Fibroblast of pulmonary artery (primary cell): Measurements from ENCODE around the gene CNTRL.

ENCODE experiments used
- DNase-seq: peaks from one replicate; pipeline ENCODE4 v3.0.0-alpha.2; 2010; ENCODE audit warnings: low read depth
- H3K4me3 ChIP-seq: replicated peaks from 2 replicates; pipeline ENCODE4 v1.5.1; 2011; ENCODE audit warnings: low read depth, mild to moderate bottlenecking, control low read depth, low read length, moderate library complexity
- TF ChIP-seq, protein P1 (sequence below): IDR thresholded peaks from 2 replicates; pipeline ENCODE4 v1.5.1; 2011; ENCODE audit warnings: mild to moderate bottlenecking, control low read depth, low read length, inconsistent platforms; ENCODE audit errors: missing control alignments

CNTRL gene

DNA sequence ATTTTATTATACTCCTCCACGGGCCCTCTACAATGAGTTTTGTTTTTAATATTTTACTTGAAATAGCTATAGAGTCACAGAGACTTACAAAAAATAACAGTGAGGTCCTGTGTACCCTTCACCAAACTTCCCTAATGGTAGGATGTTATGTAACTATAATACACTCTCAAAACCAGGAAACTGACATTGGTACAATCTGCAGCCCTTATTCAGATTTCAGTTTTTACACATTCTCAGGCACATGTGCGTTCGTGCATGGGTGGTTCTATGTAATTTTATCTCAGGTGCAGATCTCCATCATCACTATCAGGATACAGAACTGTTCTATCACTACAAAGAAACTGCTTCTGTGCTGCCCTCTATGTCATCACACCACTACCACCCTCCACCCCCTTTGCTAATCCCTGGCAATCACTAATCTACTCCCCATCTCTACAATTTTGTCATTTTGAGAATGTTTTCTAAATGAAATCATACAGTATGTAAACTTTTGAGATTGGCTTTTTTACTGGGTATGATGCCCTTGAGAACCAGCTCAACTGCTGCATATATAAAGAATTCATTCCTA, 110.5 kb downstream of the CNTRL start:
- DNase-seq, result no peak
- H3K4me3 ChIP-seq, result no peak overlapping the region
- TF ChIP-seq, protein P1, sequence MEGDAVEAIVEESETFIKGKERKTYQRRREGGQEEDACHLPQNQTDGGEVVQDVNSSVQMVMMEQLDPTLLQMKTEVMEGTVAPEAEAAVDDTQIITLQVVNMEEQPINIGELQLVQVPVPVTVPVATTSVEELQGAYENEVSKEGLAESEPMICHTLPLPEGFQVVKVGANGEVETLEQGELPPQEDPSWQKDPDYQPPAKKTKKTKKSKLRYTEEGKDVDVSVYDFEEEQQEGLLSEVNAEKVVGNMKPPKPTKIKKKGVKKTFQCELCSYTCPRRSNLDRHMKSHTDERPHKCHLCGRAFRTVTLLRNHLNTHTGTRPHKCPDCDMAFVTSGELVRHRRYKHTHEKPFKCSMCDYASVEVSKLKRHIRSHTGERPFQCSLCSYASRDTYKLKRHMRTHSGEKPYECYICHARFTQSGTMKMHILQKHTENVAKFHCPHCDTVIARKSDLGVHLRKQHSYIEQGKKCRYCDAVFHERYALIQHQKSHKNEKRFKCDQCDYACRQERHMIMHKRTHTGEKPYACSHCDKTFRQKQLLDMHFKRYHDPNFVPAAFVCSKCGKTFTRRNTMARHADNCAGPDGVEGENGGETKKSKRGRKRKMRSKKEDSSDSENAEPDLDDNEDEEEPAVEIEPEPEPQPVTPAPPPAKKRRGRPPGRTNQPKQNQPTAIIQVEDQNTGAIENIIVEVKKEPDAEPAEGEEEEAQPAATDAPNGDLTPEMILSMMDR, result no peak

DNA sequence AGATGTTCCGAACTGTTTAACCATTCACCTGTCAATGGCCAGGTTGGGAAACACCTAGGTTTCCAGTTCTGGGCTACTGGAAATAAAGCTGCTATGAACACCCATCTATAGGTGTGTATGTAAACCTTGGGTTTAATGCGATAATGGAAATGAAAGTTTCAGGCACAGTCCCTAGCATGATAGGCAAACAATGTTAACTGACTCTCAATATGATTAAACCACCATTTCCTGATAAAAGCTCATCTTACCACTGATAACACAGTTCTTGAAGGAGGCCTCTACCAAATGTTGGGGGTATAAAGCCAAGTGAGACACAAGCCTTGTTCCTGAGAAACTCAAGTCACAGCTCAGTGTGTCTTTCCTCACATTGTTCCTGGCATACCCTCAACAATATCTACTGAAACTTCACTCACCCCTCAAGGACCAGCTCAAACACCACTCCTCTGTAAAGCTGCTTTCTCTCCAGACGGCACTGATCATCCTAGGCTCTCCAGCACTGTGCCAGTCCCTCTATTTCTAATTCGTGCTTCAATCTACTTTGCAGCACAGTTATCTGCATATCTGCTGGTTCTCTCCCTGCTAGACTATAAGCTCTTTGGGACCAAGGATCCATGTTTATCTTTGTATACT, 111.1 kb downstream of the CNTRL start:
- no peak for DNase-seq
- TF ChIP-seq, protein P1, result no peak
- no peak overlapping the region for H3K4me3 ChIP-seq

DNA sequence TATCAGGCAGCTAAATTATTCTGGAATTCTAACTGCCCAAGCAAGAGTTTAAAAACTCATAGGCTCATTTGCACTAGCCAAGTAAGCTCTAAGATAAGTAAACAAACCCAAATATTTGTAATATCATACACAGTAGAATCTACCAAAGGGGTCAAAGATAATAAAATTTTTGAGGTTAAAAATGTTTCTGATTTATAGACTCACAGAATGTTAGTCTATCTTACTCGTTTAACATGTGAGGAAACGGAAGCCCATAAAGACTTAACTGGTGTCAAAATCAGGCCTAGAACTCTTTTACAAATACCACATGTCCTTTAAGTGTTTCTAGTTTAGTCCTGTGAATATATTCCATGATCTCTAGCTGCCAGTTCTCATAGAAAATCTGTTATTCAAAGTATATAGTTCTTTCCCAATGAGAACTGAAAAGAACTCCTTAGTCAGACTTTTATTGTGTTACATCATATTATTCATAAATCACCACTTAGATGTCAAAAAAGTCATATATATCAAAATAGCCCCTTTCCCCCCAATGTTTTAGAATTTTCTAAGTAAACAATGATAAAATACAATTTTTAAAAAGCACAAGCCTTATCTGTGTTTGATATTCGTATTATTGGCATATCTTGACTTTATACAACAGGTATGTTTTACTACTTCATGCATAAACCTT, 113.0 kb downstream of the CNTRL start:
- DNase-seq, result no peak
- H3K4me3 ChIP-seq, result no peak overlapping the region
- TF ChIP-seq, protein P1, result no peak

DNA sequence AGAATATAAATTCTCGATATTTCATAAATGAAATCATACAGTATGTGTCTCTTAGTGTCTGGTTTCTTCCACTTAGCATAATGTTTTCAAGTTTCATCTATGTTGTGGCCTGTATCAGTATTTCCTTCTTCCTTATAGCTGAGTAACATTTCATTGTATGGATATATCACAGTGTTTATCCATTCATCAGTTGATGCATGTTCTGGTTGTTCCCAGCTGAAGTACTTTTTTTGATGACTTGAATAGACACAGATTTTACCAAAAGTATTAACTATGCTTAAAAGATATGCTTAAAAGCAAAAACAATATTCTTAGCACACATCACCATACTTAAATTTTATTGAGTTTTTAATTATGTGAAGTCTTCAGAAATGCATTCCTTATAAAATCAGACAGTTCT, 114.3 kb downstream of the CNTRL start:
- DNase-seq, result no peak
- H3K4me3 ChIP-seq, result no peak overlapping the region
- TF ChIP-seq, protein P1, result no peak

DNA sequence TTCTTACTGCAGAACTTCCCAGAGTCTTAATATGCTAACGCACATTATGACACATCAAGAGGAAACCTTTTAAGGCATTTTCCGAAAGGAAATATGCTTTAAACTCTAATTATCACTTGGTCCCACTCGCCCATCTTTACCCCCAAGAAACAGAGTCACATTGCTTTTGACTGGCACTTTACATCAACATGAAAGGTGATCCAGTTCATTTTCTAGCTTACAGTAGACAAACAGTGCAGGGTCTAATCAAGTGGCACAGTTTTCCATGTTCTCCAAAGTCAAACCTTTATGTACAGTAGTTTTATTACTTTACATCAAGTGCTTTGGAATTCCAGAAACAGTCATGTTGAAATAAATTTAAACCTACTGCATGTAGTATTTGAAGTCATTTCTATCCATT, 114.9 kb downstream of the CNTRL start:
- H3K4me3 ChIP-seq, result no peak overlapping the region
- DNase-seq, result no peak
- TF ChIP-seq, protein P1, result no peak

DNA sequence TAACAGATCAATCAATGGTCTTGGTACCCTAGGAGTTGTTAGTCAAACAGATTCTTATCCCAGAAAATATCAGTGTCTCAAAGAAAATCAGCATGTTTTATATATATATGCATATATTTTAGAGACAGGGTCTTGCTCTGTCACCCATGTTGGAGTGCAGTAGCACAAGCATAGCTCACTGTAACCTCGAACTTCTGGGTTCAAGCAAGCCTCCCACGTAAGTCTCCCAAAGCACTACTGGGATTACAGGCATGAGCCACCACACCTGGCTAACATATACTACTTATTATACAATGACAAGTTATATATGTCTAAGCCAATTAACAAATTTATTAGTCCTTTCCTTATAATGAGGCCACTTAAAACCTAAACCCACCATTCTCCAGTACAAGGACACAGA, 116.5 kb downstream of the CNTRL start:
- no peak for DNase-seq
- H3K4me3 ChIP-seq, result no peak overlapping the region
- TF ChIP-seq, protein P1, result no peak
